Stimulated activated naive B cell treated with anti-CD40 and anti-IgM and Interleukin-4, amounts not matched to agents 10 μg/mL and 1 μg/mL and 100 μg/mL, for 72 hours (primary cell): ENCODE data around the gene XPC.

Experiments
- ATAC-seq, 2 donors: fragments of 150-1000 bp; cut with Tn5 transposase; replicated peaks; 2 replicates each; pipeline ENCODE4 v1.10.0; 2021; ENCODE audit warnings: moderate library complexity in 1 of 2
- DNase-seq: peaks from one replicate; pipeline ENCODE4 v3.0.0; 2021
- H3K27ac Mint-ChIP-seq: one replicate; pipeline ENCODE4 v1.8.0; 2022; ENCODE audit warnings: mild to moderate bottlenecking, mixed read lengths
- H3K27me3 Mint-ChIP-seq, 2 donors: one replicate each; pipeline ENCODE4 v1.8.0; 2022; ENCODE audit warnings: mixed read lengths in 2 of 2
- H3K36me3 Mint-ChIP-seq, 2 donors: one replicate each; pipeline ENCODE4 v1.8.0; 2022; ENCODE audit warnings: mixed read lengths in 2 of 2, mild to moderate bottlenecking in 1 of 2
- H3K4me1 Mint-ChIP-seq, 2 donors: one replicate each; pipeline ENCODE4 v1.8.0; 2022; ENCODE audit warnings: mixed read lengths in 2 of 2, mild to moderate bottlenecking in 1 of 2
- H3K4me3 Mint-ChIP-seq, 2 donors: one replicate each; pipeline ENCODE4 v1.8.0; 2022; ENCODE audit warnings: mild to moderate bottlenecking in 2 of 2, mixed read lengths in 2 of 2, moderate library complexity in 1 of 2
- H3K9me3 Mint-ChIP-seq, 2 donors: one replicate each; pipeline ENCODE4 v1.8.0; 2022; ENCODE audit warnings: mixed read lengths in 2 of 2, mild to moderate bottlenecking in 1 of 2

Gene XPC

GRCh38 chr3:14213066-14213774 is 34.8 kb upstream of the XPC start:
- H3K4me3 Mint-ChIP-seq, result no peak overlapping the region
- ATAC-seq (no peak), DNase-seq (no peak)
- no peak overlapping the region for H3K27ac Mint-ChIP-seq
- no peaks in the 10 kb centered on the region for H3K4me1 Mint-ChIP-seq
- H3K36me3 Mint-ChIP-seq, result no peaks in the 10 kb centered on the region
- no peaks in the 10 kb centered on the region for H3K9me3 Mint-ChIP-seq
- no peaks in the 10 kb centered on the region for H3K27me3 Mint-ChIP-seq

GRCh38 chr3:14212032-14212431 is 33.6 kb upstream of the XPC start:
- Mint-ChIP-seq H3K4me3 (no peak overlapping the region), H3K9me3 (no peaks in the 10 kb centered on the region)
- ATAC-seq, result no peak

GRCh38 chr3:14211621-14212020 is 33.2 kb upstream of the XPC start:
- DNase-seq (no peak), ATAC-seq (no peak)
- Mint-ChIP-seq H3K4me1 (no peaks in the 10 kb centered on the region), H3K27me3 (no peaks in the 10 kb centered on the region), H3K9me3 (no peaks in the 10 kb centered on the region), H3K27ac (no peak overlapping the region), H3K4me3 (no peak overlapping the region), H3K36me3 (no peaks in the 10 kb centered on the region)

More at GRCh38 chr3:14212032-14212431, 33.6 kb upstream of the XPC start:
- no peak overlapping the region for H3K27ac Mint-ChIP-seq
- no peaks in the 10 kb centered on the region for H3K4me1 Mint-ChIP-seq
- H3K36me3 Mint-ChIP-seq, result no peaks in the 10 kb centered on the region
- no peaks in the 10 kb centered on the region for H3K27me3 Mint-ChIP-seq
- no peak for DNase-seq

- Mint-ChIP-seq H3K4me1 (no peaks in the 10 kb centered on the region), H3K27ac (no peak overlapping the region), H3K9me3 (no peaks in the 10 kb centered on the region), H3K27me3 (no peaks in the 10 kb centered on the region), H3K4me3 (no peak overlapping the region), H3K36me3 (no peaks in the 10 kb centered on the region)
- DNase-seq (no peak), ATAC-seq (no peak)
Measured at GRCh38 chr3:14210843-14211594, 32.6 kb upstream of the XPC start.

- no peak for DNase-seq
- Mint-ChIP-seq H3K27me3 (no peaks in the 10 kb centered on the region), H3K9me3 (no peaks in the 10 kb centered on the region), H3K4me3 (no peak overlapping the region), H3K4me1 (no peaks in the 10 kb centered on the region), H3K27ac (no peak overlapping the region), H3K36me3 (no peaks in the 10 kb centered on the region)
- ATAC-seq, result no peak
Measured at GRCh38 chr3:14210290-14210688, 31.9 kb upstream of the XPC start.

- H3K9me3 Mint-ChIP-seq, result no peaks in the 10 kb centered on the region
- DNase-seq (no peak), ATAC-seq (no peak)
- no peaks in the 10 kb centered on the region for H3K27me3 Mint-ChIP-seq
- H3K4me1 Mint-ChIP-seq, result no peaks in the 10 kb centered on the region
- H3K27ac Mint-ChIP-seq, result no peak overlapping the region
- no peaks in the 10 kb centered on the region for H3K36me3 Mint-ChIP-seq
- H3K4me3 Mint-ChIP-seq, result no peak overlapping the region
Measured at GRCh38 chr3:14209581-14210289, 31.3 kb upstream of the XPC start.

- H3K4me3 Mint-ChIP-seq, result no peak overlapping the region
- H3K36me3 Mint-ChIP-seq, result no peaks in the 10 kb centered on the region
- H3K27ac Mint-ChIP-seq, result no peak overlapping the region
Measured at GRCh38 chr3:14208977-14209394, 30.6 kb upstream of the XPC start.

GRCh38 chr3:14208168-14208567 is 29.8 kb upstream of the XPC start:
- DNase-seq (no peak), ATAC-seq (no peak)
- Mint-ChIP-seq H3K4me1 (peaks cover 5 to 6% of the 10 kb centered on the region in 2 donors), H3K27me3 (no peaks in the 10 kb centered on the region), H3K27ac (no peak overlapping the region), H3K4me3 (no peak overlapping the region), H3K36me3 (no peaks in the 10 kb centered on the region), H3K9me3 (no peaks in the 10 kb centered on the region)

More at GRCh38 chr3:14208977-14209394, 30.6 kb upstream of the XPC start:
- DNase-seq (no peak), ATAC-seq (no peak)
- H3K4me1 Mint-ChIP-seq, result no peaks in the 10 kb centered on the region
- H3K9me3 Mint-ChIP-seq, result no peaks in the 10 kb centered on the region
- no peaks in the 10 kb centered on the region for H3K27me3 Mint-ChIP-seq

GRCh38 chr3:14206548-14207177 is 28.3 kb upstream of the XPC start:
- H3K27me3 Mint-ChIP-seq, result no peaks in the 10 kb centered on the region
- H3K4me3 Mint-ChIP-seq, result no peak overlapping the region
- peaks cover 0 to 4% of the 10 kb centered on the region in 2 donors for H3K36me3 Mint-ChIP-seq
- no peak for ATAC-seq
- DNase-seq, result no peak
- no peaks in the 10 kb centered on the region for H3K9me3 Mint-ChIP-seq
- H3K4me1 Mint-ChIP-seq, result peaks cover 5 to 6% of the 10 kb centered on the region in 2 donors
- no peak overlapping the region for H3K27ac Mint-ChIP-seq

- Mint-ChIP-seq H3K36me3 (peaks cover 6 to 8% of the 10 kb centered on the region in 2 donors), H3K27ac (no peak overlapping the region), H3K4me1 (peaks cover 5 to 6% of the 10 kb centered on the region in 2 donors), H3K27me3 (no peaks in the 10 kb centered on the region), H3K9me3 (no peaks in the 10 kb centered on the region), H3K4me3 (no peak overlapping the region)
- no peak for ATAC-seq
- DNase-seq, result no peak
Measured at GRCh38 chr3:14204515-14205284, 26.3 kb upstream of the XPC start.

- Mint-ChIP-seq H3K9me3 (no peaks in the 10 kb centered on the region), H3K4me3 (no peak overlapping the region), H3K27ac (no peak overlapping the region), H3K4me1 (peaks cover 5 to 6% of the 10 kb centered on the region in 2 donors), H3K36me3 (peaks cover 8 to 13% of the 10 kb centered on the region in 2 donors), H3K27me3 (no peaks in the 10 kb centered on the region)
- DNase-seq, result no peak
- peak; percentile 61 for ATAC-seq
Measured at GRCh38 chr3:14203521-14204079, 25.2 kb upstream of the XPC start.

GRCh38 chr3:14202874-14203520 is 24.6 kb upstream of the XPC start:
- H3K4me3 Mint-ChIP-seq, result no peak overlapping the region
- peaks cover 5 to 6% of the 10 kb centered on the region in 2 donors for H3K4me1 Mint-ChIP-seq
- H3K9me3 Mint-ChIP-seq, result no peaks in the 10 kb centered on the region
- no peak overlapping the region for H3K27ac Mint-ChIP-seq
- peaks cover 9 to 19% of the 10 kb centered on the region in 2 donors for H3K36me3 Mint-ChIP-seq
- no peaks in the 10 kb centered on the region for H3K27me3 Mint-ChIP-seq
- ATAC-seq, result peak in 1 of 2 donors; percentile 5
- DNase-seq, result no peak
